ENCODE measurements around the gene DNAH1.

DNAH1 gene

DNA sequence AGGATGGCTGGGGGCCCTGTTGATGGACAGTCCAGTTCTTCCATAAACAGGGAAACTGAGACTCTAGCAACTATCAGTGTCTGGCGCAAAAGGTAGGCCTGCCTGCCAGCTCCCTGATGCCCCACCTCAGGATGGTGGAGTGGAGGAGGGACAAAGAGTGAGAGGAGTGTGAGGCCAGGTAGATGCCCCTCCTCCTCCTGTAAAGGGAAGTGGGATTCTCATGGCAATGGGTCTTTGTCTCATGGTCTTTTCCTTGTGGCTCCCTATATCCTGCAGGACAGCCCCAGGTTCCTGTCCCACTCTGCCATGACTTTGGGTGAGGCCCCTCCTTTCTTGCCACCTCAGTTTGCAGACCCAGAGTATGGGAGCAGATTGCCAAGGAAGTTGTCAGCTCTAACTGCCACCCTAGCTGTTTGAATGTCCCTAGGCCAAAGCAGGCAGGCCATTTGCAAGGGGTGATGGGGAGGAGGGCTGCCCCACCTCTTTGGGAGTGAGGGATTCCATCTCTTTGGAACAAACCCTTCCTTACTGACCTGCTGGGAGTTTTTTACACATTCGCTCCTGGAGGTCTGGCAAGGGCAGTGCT is 2.8 kb upstream of the DNAH1 start:
- Histone ChIP-seq H3K4me3 (no peak overlapping the region), H3K27ac (no peak overlapping the region), H3K36me3 (peaks cover 0 to 21% (median 0%) of the 10 kb centered on the region in 3 donors), H3K27me3 (no peaks in the 10 kb centered on the region), H3K9me3 (no peaks in the 10 kb centered on the region), H3K4me1 (peaks cover 0 to 11% (median 5%) of the 10 kb centered on the region in 4 donors)
- DNase-seq: no peak
- TF ChIP-seq, protein P1, sequence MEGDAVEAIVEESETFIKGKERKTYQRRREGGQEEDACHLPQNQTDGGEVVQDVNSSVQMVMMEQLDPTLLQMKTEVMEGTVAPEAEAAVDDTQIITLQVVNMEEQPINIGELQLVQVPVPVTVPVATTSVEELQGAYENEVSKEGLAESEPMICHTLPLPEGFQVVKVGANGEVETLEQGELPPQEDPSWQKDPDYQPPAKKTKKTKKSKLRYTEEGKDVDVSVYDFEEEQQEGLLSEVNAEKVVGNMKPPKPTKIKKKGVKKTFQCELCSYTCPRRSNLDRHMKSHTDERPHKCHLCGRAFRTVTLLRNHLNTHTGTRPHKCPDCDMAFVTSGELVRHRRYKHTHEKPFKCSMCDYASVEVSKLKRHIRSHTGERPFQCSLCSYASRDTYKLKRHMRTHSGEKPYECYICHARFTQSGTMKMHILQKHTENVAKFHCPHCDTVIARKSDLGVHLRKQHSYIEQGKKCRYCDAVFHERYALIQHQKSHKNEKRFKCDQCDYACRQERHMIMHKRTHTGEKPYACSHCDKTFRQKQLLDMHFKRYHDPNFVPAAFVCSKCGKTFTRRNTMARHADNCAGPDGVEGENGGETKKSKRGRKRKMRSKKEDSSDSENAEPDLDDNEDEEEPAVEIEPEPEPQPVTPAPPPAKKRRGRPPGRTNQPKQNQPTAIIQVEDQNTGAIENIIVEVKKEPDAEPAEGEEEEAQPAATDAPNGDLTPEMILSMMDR (IDR thresholded peaks at IDR 0.05): no peak
- intact Hi-C loops (cut with DNase I; ENCODE audit: low total_unique reads): no loop called here

DNA sequence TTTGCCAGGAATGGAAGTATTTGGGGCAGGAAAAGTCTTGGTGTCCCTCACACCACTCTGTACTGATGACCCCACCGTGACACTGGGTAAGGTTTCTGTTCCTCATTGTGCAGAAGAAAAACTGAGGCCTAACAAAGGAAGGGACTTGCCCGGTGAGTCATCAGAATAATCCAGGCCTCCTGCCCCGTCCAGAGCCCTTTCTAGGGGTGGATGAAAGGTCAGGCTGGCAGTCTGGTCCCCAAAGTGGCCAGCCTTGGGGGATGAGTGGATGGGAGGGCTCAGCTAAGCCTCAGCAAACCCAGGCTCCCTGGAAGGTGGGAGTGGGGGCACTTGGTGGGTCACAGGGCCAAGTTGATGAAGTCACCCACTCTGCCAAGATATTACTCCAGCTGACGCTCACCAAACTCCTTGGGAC is 2.3 kb upstream of the DNAH1 start:
- intact Hi-C loops (cut with DNase I; ENCODE audit: low total_unique reads): no loop called here
- no peak overlapping the region for H3K27ac ChIP-seq
- peaks cover 0 to 21% (median 0%) of the 10 kb centered on the region in 3 donors for H3K36me3 ChIP-seq
- DNase-seq: peak in 1 of 2 donors; percentile 44
- H3K4me3 ChIP-seq: no peak overlapping the region
- TF ChIP-seq, protein P1 (IDR thresholded peaks at IDR 0.05): no peak
- peaks cover 0 to 11% (median 5%) of the 10 kb centered on the region in 4 donors for H3K4me1 ChIP-seq
- no peaks in the 10 kb centered on the region for H3K27me3 ChIP-seq
- no peaks in the 10 kb centered on the region for H3K9me3 ChIP-seq

DNA sequence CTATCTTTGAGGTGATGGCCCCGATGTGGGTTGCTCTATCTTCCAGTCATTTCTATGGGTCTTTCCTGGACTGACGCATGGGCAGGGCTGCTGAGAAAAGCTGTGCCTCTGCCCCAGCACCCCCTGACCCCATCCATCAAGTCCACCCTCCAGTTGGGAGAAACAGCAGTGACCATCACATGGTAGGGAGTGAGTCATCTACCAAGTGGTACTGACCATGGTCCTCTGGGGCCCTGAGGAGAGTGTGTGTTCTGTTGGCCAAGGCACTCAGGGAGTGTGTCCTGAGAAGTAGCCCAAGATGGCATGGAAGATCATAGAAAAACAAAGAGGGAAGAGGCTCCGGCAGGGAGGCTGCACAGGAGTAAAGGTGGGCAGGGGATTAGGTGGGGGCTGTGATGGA is 1.6 kb upstream of the DNAH1 start:
- no peak overlapping the region for H3K27ac ChIP-seq
- intact Hi-C loops (cut with DNase I; ENCODE audit: low total_unique reads): no loop called here

DNA sequence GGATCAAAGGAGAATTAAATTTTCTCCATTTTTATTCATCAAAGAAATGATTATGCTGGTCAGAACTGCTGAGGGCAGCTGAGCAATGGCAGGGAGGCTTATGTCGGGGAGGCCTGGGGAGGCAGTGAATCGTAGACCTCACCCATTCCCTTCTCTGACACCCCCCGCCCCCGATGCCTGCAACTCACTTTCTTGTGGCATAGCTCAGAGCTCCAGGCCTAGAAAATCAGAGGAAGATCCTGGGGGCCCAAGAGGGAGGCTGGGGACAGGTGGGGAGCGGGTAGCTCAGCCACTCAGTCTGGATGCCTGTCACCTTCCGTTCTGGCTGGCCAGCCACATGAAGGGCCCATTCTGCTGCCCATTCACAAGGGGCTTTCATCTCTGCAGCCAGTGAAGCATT is 1.1 kb upstream of the DNAH1 start:
- Histone ChIP-seq H3K4me3 (no peak overlapping the region), H3K27me3 (no peaks in the 10 kb centered on the region), H3K36me3 (peaks cover 0 to 14% (median 0%) of the 10 kb centered on the region in 3 donors), H3K27ac (no peak overlapping the region), H3K9me3 (no peaks in the 10 kb centered on the region), H3K4me1 (peaks cover 0 to 11% (median 5%) of the 10 kb centered on the region in 4 donors)
- DNase-seq: no peak
- intact Hi-C loops (cut with DNase I; ENCODE audit: low total_unique reads): no loop called here
- TF ChIP-seq, protein P1 (IDR thresholded peaks at IDR 0.05): no peak

More for the DNA sequence above, 1.6 kb upstream of the DNAH1 start:
- TF ChIP-seq, protein P1 (IDR thresholded peaks at IDR 0.05): no peak
- DNase-seq: no peak
- peaks cover 0 to 19% (median 0%) of the 10 kb centered on the region in 3 donors for H3K36me3 ChIP-seq
- H3K9me3 ChIP-seq: no peaks in the 10 kb centered on the region
- no peak overlapping the region for H3K4me3 ChIP-seq
- peaks cover 0 to 11% (median 5%) of the 10 kb centered on the region in 4 donors for H3K4me1 ChIP-seq
- H3K27me3 ChIP-seq: no peaks in the 10 kb centered on the region

DNA sequence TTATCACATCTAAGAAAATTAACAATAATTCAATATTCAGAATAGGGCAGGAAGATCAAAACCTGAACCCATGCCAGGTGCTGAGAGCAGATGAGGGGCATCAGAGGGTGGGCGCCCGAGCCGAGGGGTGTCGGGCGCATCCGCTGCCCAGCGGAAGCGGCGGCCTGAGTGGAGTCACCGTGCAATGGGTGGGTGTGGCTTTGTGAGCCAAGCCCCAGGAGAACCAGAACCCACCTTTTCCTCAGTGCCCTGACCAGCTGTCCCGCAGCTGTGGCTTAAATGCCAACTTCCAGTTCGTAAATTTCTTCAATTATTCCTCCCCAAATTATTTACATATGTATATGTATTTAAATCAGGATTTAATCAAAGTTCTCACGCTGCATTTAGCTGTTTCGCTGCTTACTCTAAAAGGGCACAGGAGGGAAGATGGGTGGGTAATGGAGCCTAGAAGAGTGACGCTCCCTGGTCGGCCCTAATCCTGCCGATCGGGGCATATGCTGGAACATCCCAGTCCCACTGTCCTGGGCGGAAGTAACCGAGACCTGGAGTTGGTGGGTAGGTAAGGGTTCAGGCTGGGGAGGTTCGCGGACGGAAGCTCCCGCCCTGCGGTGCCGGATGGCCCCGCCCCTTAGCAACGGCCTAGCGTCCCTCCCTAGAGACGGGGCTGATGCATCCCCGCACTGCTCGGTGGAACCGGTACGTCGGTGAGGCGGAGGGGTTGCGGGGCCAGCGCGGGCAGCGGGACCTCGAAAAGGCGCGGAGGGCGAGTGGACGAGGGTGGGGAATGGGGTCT is 1.3 kb downstream of the DNAH1 start:
- TF ChIP-seq, protein P1 (IDR thresholded peaks at IDR 0.05): no peak
- Histone ChIP-seq H3K36me3 (no peaks in the 10 kb centered on the region), H3K27me3 (no peaks in the 10 kb centered on the region), H3K9me3 (no peaks in the 10 kb centered on the region), H3K27ac (peak overlapping the region in 1 of 2 donors; percentile 32), H3K4me3 (peak overlapping the region; percentile 42), H3K4me1 (peaks cover 0 to 11% (median 5%) of the 10 kb centered on the region in 4 donors)
- DNase-seq: no peak
- intact Hi-C loops (cut with DNase I; ENCODE audit: low total_unique reads): no loop called here
